GM12878 (cell line): ENCODE data around the gene GALNS. TPM values are rescaled to one million over a fixed set of nuclear protein-coding genes. Genes with fewer than 3 reads are reported as not detected.
"Not testable (repeated sequence)": the region's sequence is repeated elsewhere in the genome, so short reads cannot be mapped to it uniquely, and the experiment has no call there.

ENCODE experiments used
- ATAC-seq: fragments of 200-7000 bp; cut with Tn5 transposase; 3 replicates; pipeline ENCODE4 v1.9.1; 2020; ENCODE audit warnings: mild to moderate bottlenecking, moderate library complexity
- BruUV-seq: library from RNA; stranded (reverse); fragments of 400-500 nt; replicated peaks from 2 replicates; lab custom pipeline; 2021; lab: Mats Ljungman, UMichigan
- CTCF ChIA-PET: fragments of 300-600 bp; sonication (Branson Sonifier 250); formaldehyde crosslinking; extraction: SDS; loops from one replicate; lab custom pipeline; 2021; ENCODE audit warnings: inconsistent platforms; lab: Yijun Ruan, JAX
- POLR2A ChIA-PET: fragments of 350-600 bp; formaldehyde crosslinking; extraction: SDS; loops from one replicate; lab custom pipeline; 2021; ENCODE audit warnings: inconsistent platforms; lab: Charles Lee
- RAD21 ChIA-PET: fragments of 300-600 bp; sonication (Branson Sonifier 250); formaldehyde crosslinking; loops from one replicate; lab custom pipeline; 2023; ENCODE audit warnings: antibody characterized with exemption; ENCODE audit not compliant: unreplicated experiment; lab: Charles Lee
- SMC1A ChIA-PET: fragments of 300-600 bp; sonication (Branson Sonifier 250); formaldehyde crosslinking; loops from one replicate; lab custom pipeline; 2023; ENCODE audit not compliant: unreplicated experiment, uncharacterized antibody; lab: Charles Lee
- DNase-seq: peaks from one replicate; pipeline ENCODE4 v3.0.0-alpha.2; 2011; ENCODE audit warnings: low read depth, low spot score
- FAIRE-seq: peaks from 3 replicates; lab custom pipeline; 2011; peaks lifted over from hg19 to GRCh38; lab: Jason Lieb, UNC
- H2AFZ ChIP-seq: 2 replicates; pipeline ENCODE4 v1.6.0; 2011; ENCODE audit warnings: low read depth, low read length, control low read depth; ENCODE audit not compliant: control insufficient read depth
- H3K27ac ChIP-seq: 2 replicates; pipeline ENCODE4 v1.5.1; 2011; ENCODE audit warnings: control low read depth; ENCODE audit not compliant: control insufficient read depth, insufficient read depth
- H3K27me3 ChIP-seq, 2 experiments: replicated peaks in 1 of 2; 2 replicates each; pipeline versions ENCODE4 v1.6.0 to v1.6.1; 2011; ENCODE audit warnings: low read length in 1 of 2; ENCODE audit not compliant: control insufficient read depth in 2 of 2, insufficient read depth in 2 of 2
- H3K36me3 ChIP-seq, 2 experiments: 2 replicates each; pipeline ENCODE4 v1.5.1; 2011; ENCODE audit warnings: low read length in 1 of 2; ENCODE audit not compliant: control insufficient read depth in 2 of 2, insufficient read depth in 2 of 2
- H3K4me1 ChIP-seq: 2 replicates; pipeline ENCODE4 v1.6.1; 2011; ENCODE audit warnings: mild to moderate bottlenecking, low read length, moderate library complexity, mixed read lengths; ENCODE audit not compliant: control insufficient read depth, insufficient read depth
- H3K4me2 ChIP-seq: 2 replicates; pipeline ENCODE4 v1.6.0; 2011; ENCODE audit warnings: control low read depth; ENCODE audit not compliant: control insufficient read depth, insufficient read depth
- H3K4me3 ChIP-seq: fragments of 200-600 bp; sonication (generic); 2 replicates; pipeline ENCODE4 v1.5.1; 2016
- H3K79me2 ChIP-seq: 2 replicates; pipeline ENCODE4 v1.6.0; 2011; ENCODE audit warnings: low read length; ENCODE audit not compliant: control insufficient read depth, insufficient read depth
- H3K9ac ChIP-seq: 2 replicates; pipeline ENCODE4 v1.8.0; 2011; ENCODE audit warnings: low read length, control low read depth, mixed read lengths; ENCODE audit not compliant: control insufficient read depth, insufficient read depth
- H3K9me3 ChIP-seq: replicated peaks from 3 replicates; pipeline ENCODE4 v1.5.1; 2011; ENCODE audit warnings: mild to moderate bottlenecking, low read length; ENCODE audit not compliant: control insufficient read depth, insufficient read depth
- H4K20me1 ChIP-seq: 2 replicates; pipeline ENCODE4 v1.6.0; 2011; ENCODE audit not compliant: control insufficient read depth, insufficient read depth
- TAF1 ChIP-seq: IDR thresholded peaks from 2 replicates; pipeline ENCODE4 v1.6.1; 2011; ENCODE audit warnings: mild to moderate bottlenecking, low read depth, low read length, borderline replicate concordance
- WGBS: methylation state at CpG from one replicate; pipeline ENCODE4 v1.1.6; 2016; ENCODE audit warnings: low lambda C conversion rate; ENCODE audit not compliant: insufficient replicate concordance, insufficient coverage; ENCODE audit errors: missing lambda C conversion rate; 5-methylcytosine and 5-hydroxymethylcytosine counted together
- in situ Hi-C: fragments of 300-500 bp; cut with MboI; formaldehyde crosslinking; loops from 9 replicates; pipeline ENCODE4 v1.14.3; 2018; ENCODE audit warnings: mixed read lengths
- intact Hi-C: fragments of 100-400 bp; cut with micrococcal nuclease; formaldehyde crosslinking; loops from one replicate; pipeline ENCODE4 v1.14.2; 2022; ENCODE audit not compliant: unreplicated experiment
- polyA plus RNA-seq, 11 experiments: library from polyadenylated mRNA; depleted of rRNA in 4 of 11; unstranded in 6 of 11; stranded (reverse) in 5 of 11; fragments of >200 nt; fragmentation: Nextera tagmentation in 4 of 11; fragmentation: Illumina TruSeq in 1 of 11; extraction: Ambion mirVana in 4 of 11; extraction: Trizol in 1 of 11; gene quantifications; 1 replicate in 1 of 11; 2 replicates in 10 of 11; pipeline versions ENCODE4 v1.2.1 to v1.2.3, GENCODE V29; 2011 to 2016; ENCODE audit warnings: inconsistent platforms in 2 of 11, missing spikeins in 2 of 11, low read depth in 1 of 11
- total RNA-seq, 4 experiments: library from RNA; depleted of rRNA in 3 of 4; stranded (reverse); fragments of >200 nt in 3 of 4; fragmentation: Illumina TruSeq in 1 of 4; extraction: Trizol in 1 of 4; gene quantifications; 2 replicates each; pipeline versions ENCODE4 v1.2.1 to v1.2.3, GENCODE V29; 2013 to 2021

GALNS gene
- total and polyA plus RNA-seq, 10 of the 15 experiments (the other 5 are each of a cell fraction or from before 2014, with no cell fraction given), result 0.37 to 12.4 (median 5.3) TPM

DNA sequence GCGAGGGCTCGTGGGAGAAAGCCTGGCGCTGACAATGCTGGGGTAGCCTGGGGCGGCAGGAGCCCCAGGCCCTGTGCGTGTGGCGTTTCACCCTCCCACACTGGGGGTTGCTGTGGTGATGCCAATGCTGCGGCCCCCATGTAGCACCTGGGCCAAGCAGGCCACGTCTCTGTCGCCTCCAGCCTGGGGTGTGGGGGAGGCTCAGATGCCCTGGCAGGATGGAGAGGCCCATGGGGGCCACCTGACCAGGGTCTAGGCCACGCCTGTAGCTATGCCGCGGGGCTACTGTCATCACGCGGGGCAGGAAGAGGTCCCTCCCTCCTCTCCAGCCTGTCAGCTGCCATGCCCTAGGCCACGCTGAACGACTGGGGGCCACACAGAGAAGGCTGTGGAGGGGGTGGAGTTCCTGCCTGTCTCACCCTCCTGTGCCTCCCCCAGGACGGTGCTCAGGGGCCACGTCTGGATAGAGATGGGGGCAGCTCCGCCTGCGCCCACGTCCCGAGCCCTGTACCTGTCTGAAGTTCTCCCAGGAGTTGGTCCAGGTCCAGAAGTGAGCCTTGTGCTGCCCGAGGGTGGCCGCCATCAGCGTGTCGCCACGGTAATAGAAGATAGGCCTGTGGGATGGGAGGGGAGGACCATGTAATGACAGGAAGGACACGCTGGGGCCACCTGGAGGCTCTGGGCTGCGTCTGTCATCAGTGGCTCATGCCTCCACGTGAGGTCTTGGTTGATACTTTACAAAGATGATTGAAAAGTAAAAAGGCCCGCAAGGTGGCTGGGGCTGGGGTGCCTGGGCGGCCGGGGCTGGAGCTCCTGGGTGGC is 32.3 kb downstream of the GALNS start:
- ChIA-PET SMC1A (no interaction called here), RAD21 (no interaction called here), POLR2A (no interaction called here), CTCF (no interaction called here)
- H3K4me3 ChIP-seq, result no peak overlapping the region
- in situ Hi-C loops (loop anchor here (5.0 kb wide), 1 partner anchor 343 kb away; no protein-coding TSS in a partner anchor), intact Hi-C loops (no loop called here)
- no TSS peak for BruUV-seq
- FAIRE-seq (no peak), DNase-seq (no peak), ATAC-seq (peak; percentile 12; the same call in 1 of the 3 replicates)
- no peaks in the 10 kb centered on the region for H3K4me1 ChIP-seq
- H4K20me1 ChIP-seq, result no peaks in the 10 kb centered on the region
- H2AFZ ChIP-seq, result no peak overlapping the region
- no peak for TF ChIP-seq TAF1
- no peak overlapping the region for H3K4me2 ChIP-seq
- no peaks in the 10 kb centered on the region for H3K79me2 ChIP-seq
- H3K36me3 ChIP-seq, result no peaks in the 10 kb centered on the region
- H3K9ac ChIP-seq, result no peak overlapping the region
- H3K27me3 ChIP-seq, result no peaks in the 10 kb centered on the region
- H3K9me3 ChIP-seq, result no peaks in the 10 kb centered on the region
- WGBS, result 78% methylated on average over 32 of the region's 33 CpGs
- no peak overlapping the region for H3K27ac ChIP-seq

DNA sequence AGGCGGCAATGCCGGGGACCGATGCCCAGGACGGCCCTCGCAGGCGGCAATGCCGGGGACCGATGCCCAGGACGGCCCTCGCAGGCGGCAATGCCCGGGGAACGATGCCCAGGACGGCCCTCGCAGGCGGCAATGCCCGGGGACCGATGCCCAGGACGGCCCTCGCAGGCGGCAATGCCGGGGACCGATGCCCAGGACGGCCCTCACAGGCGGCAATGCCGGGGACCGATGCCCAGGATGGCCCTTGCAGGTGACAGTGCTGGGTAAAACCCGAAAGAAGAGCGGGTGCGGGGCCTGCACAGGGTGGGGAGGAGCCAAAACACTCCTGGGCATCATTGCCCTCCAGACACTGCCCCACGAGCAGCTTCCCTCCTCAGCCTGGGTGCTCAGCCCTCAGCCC is 33.1 kb downstream of the GALNS start:
- CTCF ChIA-PET, intact Hi-C loops, H3K9me3 ChIP-seq, POLR2A ChIA-PET, H3K79me2 ChIP-seq, SMC1A ChIA-PET, FAIRE-seq, H4K20me1 ChIP-seq, H3K4me2 ChIP-seq, H3K4me3 ChIP-seq, H3K9ac ChIP-seq, DNase-seq, H3K4me1 ChIP-seq, RAD21 ChIA-PET, H2AFZ ChIP-seq, H3K27ac ChIP-seq, H3K36me3 ChIP-seq, ATAC-seq, H3K27me3 ChIP-seq, BruUV-seq: not testable (repeated sequence)
- in situ Hi-C loops, result loop anchor here (5.0 kb wide), 1 partner anchor 344 kb away; no protein-coding TSS in a partner anchor
- 87% methylated on average over 16 of the region's 31 CpGs for WGBS
